ENCODE data around the gene CXCL12.

Gene CXCL12

DNA sequence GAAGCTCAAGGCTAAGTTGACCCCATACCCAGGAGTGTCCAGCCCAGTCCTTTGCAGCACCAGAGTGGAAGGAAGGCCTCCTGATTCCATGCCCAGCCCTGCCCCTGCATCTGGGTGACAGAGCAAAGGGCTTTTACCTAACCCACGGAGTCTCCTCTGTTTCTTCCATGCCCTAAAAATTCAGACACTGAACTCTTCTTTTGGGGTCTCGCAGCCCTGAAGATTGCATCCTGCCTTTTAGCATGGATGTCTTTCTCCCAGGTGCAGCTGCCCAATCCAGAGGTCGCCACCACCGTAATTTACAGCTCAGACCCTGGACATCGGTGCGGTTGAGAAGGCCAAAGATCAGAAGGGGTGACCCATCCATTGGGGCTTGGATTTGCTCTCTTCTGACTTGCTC is 50.8 kb downstream of the CXCL12 start:
- no peak for DNase-seq (ENCODE audit: low read depth)

DNA sequence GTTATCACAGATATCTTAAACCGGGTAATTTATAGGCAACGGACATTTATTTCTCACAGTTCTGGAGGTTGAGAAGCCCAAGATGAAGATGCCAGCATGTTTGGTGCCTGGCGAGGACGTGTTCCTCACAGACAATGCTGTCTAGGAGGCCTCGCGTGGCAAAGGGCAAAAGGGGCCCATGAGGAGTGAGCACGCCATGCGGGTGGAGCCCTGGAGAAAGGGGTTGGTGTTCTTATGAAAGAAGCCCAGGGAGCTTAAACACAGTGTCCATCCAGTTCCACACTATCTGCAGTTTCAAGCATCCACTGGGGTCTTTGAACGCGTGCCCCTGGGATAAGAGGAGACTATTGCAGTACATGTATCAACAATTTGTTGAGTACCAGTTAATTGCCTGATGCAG is 51.4 kb downstream of the CXCL12 start:
- DNase-seq (ENCODE audit: low read depth), result no peak

DNA sequence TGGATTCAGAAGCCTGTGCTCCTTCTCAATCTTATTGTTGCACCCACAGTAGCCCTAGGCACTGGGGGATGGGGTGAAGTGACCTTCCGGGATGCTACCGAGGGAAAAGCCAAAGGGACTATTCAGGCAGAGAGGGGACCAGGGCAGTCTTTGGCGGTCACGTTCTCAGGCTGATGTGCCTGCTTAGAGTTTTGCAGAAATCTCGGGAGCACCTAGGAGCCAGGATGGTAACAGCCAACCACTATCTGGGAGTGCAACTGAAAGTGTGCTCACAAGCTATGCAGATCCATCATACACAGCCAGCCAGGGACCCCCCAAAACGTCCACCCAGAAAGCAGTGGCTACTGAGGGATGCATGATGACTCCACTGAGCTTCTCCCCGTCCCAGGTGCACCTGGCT is 52.4 kb downstream of the CXCL12 start:
- no peak for DNase-seq (ENCODE audit: low read depth)

DNA sequence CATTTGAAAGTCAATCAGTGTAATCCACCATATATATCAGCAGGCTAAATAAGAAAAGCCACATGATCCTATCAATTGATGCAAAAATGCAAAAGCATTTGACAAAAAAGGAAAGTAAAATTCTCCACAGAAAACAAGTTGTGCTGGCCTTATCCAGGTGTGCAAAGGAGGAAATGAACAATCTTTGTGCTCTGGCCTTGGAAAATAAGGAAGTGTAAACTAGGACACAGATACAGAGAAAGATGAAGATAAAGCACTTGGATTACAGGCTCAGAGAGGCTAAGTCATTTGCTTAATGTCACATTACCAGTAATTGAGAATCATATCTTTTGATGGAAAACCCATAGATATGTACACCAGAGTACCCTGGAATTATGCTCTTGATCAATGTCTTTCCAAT is 54.5 kb downstream of the CXCL12 start:
- DNase-seq (ENCODE audit: low read depth), result no peak

DNA sequence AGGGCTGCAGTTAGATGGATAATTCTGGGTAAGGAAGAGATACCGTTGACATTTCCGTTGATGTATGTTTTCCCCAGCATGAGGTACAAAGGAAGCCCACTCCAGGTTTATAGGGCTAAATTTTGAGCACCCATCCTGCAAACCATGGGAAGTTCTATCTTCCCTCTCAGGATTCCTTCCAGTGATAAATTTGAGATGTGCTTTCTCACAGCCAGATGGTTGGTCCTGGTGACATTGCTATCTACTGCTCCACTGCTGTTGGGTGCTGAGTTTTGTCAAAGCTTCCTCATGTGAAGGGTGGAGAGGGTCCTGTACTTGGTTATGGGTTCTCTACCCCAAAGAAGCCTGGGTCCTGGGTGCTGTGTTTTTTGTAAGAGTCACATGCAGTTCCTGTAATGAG is 57.4 kb downstream of the CXCL12 start:
- no peak for DNase-seq (ENCODE audit: low read depth)
